ENCODE measurements around the gene MAD2L1. TPM values are rescaled to one million over a fixed set of nuclear protein-coding genes. Genes with fewer than 3 reads are reported as not detected.

MAD2L1 gene
- total RNA-seq, 1 experiment from 2014 or later = 76.6 TPM

DNA sequence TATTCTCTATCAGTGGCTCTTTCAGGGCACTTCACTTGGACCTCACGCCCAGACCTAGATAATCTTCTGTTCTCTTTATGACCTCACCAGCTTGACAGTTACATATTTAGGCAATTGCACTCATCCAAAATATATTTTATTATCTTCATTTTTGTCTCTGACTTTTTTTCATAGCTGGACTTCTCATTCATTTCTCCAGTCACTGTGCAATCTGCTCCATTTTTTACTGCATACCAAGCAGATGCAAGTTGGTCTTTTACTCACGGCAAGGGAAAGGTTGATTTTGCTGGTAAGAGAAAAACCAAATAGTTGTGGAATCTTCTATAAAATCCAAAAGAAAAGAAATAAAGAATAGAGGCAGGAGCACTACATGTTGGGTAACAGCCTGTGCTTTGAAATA lies 31.7 kb downstream of the MAD2L1 start:
- POLR2A ChIA-PET (ENCODE audit: unreplicated experiment) = no interaction called here
- TF ChIP-seq, protein P1, sequence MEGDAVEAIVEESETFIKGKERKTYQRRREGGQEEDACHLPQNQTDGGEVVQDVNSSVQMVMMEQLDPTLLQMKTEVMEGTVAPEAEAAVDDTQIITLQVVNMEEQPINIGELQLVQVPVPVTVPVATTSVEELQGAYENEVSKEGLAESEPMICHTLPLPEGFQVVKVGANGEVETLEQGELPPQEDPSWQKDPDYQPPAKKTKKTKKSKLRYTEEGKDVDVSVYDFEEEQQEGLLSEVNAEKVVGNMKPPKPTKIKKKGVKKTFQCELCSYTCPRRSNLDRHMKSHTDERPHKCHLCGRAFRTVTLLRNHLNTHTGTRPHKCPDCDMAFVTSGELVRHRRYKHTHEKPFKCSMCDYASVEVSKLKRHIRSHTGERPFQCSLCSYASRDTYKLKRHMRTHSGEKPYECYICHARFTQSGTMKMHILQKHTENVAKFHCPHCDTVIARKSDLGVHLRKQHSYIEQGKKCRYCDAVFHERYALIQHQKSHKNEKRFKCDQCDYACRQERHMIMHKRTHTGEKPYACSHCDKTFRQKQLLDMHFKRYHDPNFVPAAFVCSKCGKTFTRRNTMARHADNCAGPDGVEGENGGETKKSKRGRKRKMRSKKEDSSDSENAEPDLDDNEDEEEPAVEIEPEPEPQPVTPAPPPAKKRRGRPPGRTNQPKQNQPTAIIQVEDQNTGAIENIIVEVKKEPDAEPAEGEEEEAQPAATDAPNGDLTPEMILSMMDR (conservative IDR thresholded peaks at IDR 0.05; ENCODE audit: low read depth, low read length) = no peak
- TF ChIP-seq EZH2phosphoT487 (IDR thresholded peaks at IDR 0.05; ENCODE audit: borderline replicate concordance, low read length) (no peak), EZH2 (IDR thresholded peaks at IDR 0.05; ENCODE audit: low read length, unreplicated experiment) (no peak)

DNA sequence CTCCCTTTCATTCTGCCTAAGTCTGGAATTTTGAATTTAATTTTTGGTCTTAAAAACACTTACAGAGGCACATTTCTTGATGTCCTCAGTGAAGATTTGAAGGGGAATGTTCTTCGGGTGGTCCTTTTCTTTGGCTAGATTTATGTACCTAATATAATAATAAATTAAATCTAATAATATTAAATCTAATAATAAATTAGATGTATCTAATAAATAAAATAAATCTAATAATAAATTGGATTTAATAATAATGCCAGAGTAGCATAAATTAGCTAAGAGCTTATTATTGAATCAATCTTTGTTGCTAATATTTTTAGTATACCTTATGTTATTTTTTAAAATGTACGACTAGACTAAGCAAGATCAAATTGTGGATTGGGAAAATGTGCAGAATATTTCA lies 39.8 kb downstream of the MAD2L1 start:
- TF ChIP-seq EZH2phosphoT487 (IDR thresholded peaks at IDR 0.05; ENCODE audit: borderline replicate concordance, low read length) = no peak
- TF ChIP-seq, protein P1 (conservative IDR thresholded peaks at IDR 0.05; ENCODE audit: low read depth, low read length) = no peak
- TF ChIP-seq EZH2 (IDR thresholded peaks at IDR 0.05; ENCODE audit: low read length, unreplicated experiment) = no peak
- Histone ChIP-seq H3F3A (ENCODE audit: low read length, unreplicated experiment) (no peaks in the 10 kb centered on the region), H3K9ac (ENCODE audit: low read length) (no peak overlapping the region), H4K20me1 (ENCODE audit: low read length) (no peaks in the 10 kb centered on the region), H2AFZ (ENCODE audit: low read length) (no peak overlapping the region), H3K79me2 (ENCODE audit: low read length) (no peaks in the 10 kb centered on the region), H3K4me2 (ENCODE audit: low read length) (no peak overlapping the region), H3K4me3 (ENCODE audit: low read length) (no peak overlapping the region), H3K27ac (ENCODE audit: low read length) (no peak overlapping the region), H3K9me3 (ENCODE audit: low read length) (no peaks in the 10 kb centered on the region), H3K9me2 (replicated peaks; ENCODE audit: low read length) (no peaks in the 10 kb centered on the region), H3K36me3 (ENCODE audit: low read depth, low read length) (no peaks in the 10 kb centered on the region), H3K27me3 (ENCODE audit: low read length) (no peaks in the 10 kb centered on the region), H3K4me1 (ENCODE audit: insufficient read depth, low read length) (no peaks in the 10 kb centered on the region)
- ATAC-seq (no peak), DNase-seq (no peak)
- CTCF ChIA-PET = no interaction called here
- intact Hi-C loops (cut with micrococcal nuclease) = no loop called here
- no TSS peak for BruUV-seq (replicated peaks)
- POLR2A ChIA-PET (ENCODE audit: unreplicated experiment) = no interaction called here

More for the DNA sequence above, 31.7 kb downstream of the MAD2L1 start:
- ATAC-seq (no peak), DNase-seq (no peak)
- H3K4me1 ChIP-seq (ENCODE audit: insufficient read depth, low read length) = no peaks in the 10 kb centered on the region
- CTCF ChIA-PET = no interaction called here
- no peak overlapping the region for H3K9ac ChIP-seq (ENCODE audit: low read length)
- H3K27ac ChIP-seq (ENCODE audit: low read length) = no peak overlapping the region
- no peaks in the 10 kb centered on the region for H3K36me3 ChIP-seq (ENCODE audit: low read depth, low read length)
- H3K9me2 ChIP-seq (replicated peaks; ENCODE audit: low read length) = no peaks in the 10 kb centered on the region
- no peaks in the 10 kb centered on the region for H3F3A ChIP-seq (ENCODE audit: low read length, unreplicated experiment)
- no peaks in the 10 kb centered on the region for H3K9me3 ChIP-seq (ENCODE audit: low read length)
- intact Hi-C loops (cut with micrococcal nuclease) = no loop called here
- no peak overlapping the region for H3K4me2 ChIP-seq (ENCODE audit: low read length)
- H3K79me2 ChIP-seq (ENCODE audit: low read length) = no peaks in the 10 kb centered on the region
- H3K27me3 ChIP-seq (ENCODE audit: low read length) = no peaks in the 10 kb centered on the region
- no peaks in the 10 kb centered on the region for H4K20me1 ChIP-seq (ENCODE audit: low read length)
- no peak overlapping the region for H2AFZ ChIP-seq (ENCODE audit: low read length)
- BruUV-seq (replicated peaks) = no TSS peak
- H3K4me3 ChIP-seq (ENCODE audit: low read length) = no peak overlapping the region

DNA sequence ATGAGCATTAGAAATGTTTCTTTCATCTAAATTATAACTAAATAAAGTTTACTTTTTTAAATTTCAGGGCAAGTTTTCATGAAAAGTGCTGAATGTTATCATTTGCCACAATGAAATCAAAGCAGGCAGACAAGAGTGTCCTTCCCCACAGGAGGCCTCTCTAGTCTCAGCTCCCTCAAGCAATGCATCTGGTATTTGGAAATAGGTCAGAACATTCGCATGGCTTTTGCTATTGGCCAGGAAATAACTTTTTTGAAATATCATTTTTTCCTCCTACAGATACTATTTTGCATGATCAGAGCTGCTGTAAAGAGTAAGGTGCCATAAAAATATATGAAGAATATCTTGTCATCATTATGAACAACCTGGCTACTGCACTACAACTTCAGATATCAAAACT lies 41.1 kb downstream of the MAD2L1 start:
- POLR2A ChIA-PET (ENCODE audit: unreplicated experiment) = no interaction called here

More for the DNA sequence above, 41.1 kb downstream of the MAD2L1 start:
- H3K79me2 ChIP-seq (ENCODE audit: low read length) = no peaks in the 10 kb centered on the region
- no peaks in the 10 kb centered on the region for H3K36me3 ChIP-seq (ENCODE audit: low read depth, low read length)
- TF ChIP-seq EZH2phosphoT487 (IDR thresholded peaks at IDR 0.05; ENCODE audit: borderline replicate concordance, low read length) = no peak
- TF ChIP-seq EZH2 (IDR thresholded peaks at IDR 0.05; ENCODE audit: low read length, unreplicated experiment) = no peak
- TF ChIP-seq, protein P1 (conservative IDR thresholded peaks at IDR 0.05; ENCODE audit: low read depth, low read length) = no peak
- DNase-seq (no peak), ATAC-seq (no peak)
- H3K4me3 ChIP-seq (ENCODE audit: low read length) = no peak overlapping the region
- no peaks in the 10 kb centered on the region for H3K4me1 ChIP-seq (ENCODE audit: insufficient read depth, low read length)
- intact Hi-C loops (cut with micrococcal nuclease) = no loop called here
- no peak overlapping the region for H3K27ac ChIP-seq (ENCODE audit: low read length)
- H3K9me3 ChIP-seq (ENCODE audit: low read length) = no peaks in the 10 kb centered on the region
- no TSS peak for BruUV-seq (replicated peaks)
- no peaks in the 10 kb centered on the region for H4K20me1 ChIP-seq (ENCODE audit: low read length)
- no peaks in the 10 kb centered on the region for H3K9me2 ChIP-seq (replicated peaks; ENCODE audit: low read length)
- CTCF ChIA-PET = no interaction called here
- H3K27me3 ChIP-seq (ENCODE audit: low read length) = no peaks in the 10 kb centered on the region
- H3K9ac ChIP-seq (ENCODE audit: low read length) = no peak overlapping the region
- no peaks in the 10 kb centered on the region for H3F3A ChIP-seq (ENCODE audit: low read length, unreplicated experiment)
- H3K4me2 ChIP-seq (ENCODE audit: low read length) = no peak overlapping the region
- H2AFZ ChIP-seq (ENCODE audit: low read length) = no peak overlapping the region
